Stimulated activated CD4-positive, alpha-beta T cell treated with anti-CD3 and anti-CD28 coated beads, TNF-alpha, amount 100 ng/mL, for 4 hours (primary cell): ENCODE data around the gene ALDH4A1.
"Not testable (repeated sequence)": the region's sequence is repeated elsewhere in the genome, so short reads cannot be mapped to it uniquely, and the experiment has no call there.

Experiments
- DNase-seq, 3 experiments: peaks; one replicate each; pipeline ENCODE4 v3.0.0-alpha.2; 2020; ENCODE audit warnings: low read depth in 3 of 3

The ALDH4A1 gene

GRCh38 chr1:18901147-18901951 is 1.0 kb downstream of the ALDH4A1 start:
- no peak for DNase-seq

DNA sequence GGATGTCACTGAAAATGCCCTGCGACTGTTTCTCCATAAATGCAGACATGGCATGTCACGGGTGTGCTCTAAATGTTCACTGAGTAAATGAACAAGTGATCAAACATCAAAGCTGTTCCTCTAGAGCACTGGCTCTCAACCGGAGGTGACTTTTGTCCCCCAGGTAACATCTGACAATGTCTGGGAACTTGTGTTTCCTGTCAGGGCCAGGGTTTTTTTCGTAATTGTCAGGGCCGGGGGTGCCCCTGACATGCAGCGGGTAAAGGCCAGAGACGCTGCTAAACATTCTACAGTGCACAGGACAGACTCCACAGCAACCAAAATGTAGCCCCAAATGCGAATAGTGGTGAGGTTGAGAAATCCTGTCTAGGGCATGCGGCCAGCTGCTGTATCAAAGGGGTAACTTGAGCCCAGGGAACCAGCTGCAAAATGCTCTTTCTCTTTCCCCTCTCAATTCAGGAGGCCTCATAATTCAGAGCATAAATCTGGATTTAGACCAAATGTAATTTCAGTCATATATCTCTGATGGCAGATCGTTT is 2.0 kb downstream of the ALDH4A1 start:
- DNase-seq: no peak

DNA sequence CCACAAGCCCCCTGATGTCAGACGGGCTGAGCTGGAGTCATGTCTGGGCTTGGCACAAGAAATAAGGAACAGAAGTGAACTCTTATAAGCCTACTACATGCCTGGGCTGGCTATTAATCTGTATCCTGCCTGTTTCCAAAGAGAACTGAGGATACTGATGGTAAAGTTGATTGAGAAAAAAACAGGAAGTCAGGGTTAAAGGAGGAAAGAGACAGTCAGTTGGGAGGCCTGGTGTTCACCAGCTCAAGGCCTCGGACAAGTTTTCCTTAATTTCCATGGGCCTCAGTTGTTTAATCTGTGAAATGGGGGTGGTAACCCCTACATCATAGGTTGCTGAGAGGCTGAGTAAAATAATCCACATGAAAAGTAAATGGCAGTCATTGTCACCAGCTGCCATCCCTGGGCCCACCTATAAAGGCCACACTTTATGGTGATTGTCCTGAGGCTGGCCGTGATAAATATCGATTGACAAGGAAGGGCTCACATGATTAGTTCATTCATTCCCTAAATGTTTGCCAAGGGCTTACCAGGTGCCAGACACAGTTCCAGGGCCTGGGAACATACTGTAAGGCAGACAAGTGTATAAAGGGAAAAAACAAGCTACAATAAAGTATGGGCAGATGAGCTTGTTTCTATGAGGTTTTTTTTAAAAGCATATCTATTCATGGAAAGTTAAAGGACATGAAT is 2.8 kb downstream of the ALDH4A1 start:
- no peak for DNase-seq

GRCh38 chr1:18898567-18898966 is 3.8 kb downstream of the ALDH4A1 start:
- DNase-seq: no peak

DNA sequence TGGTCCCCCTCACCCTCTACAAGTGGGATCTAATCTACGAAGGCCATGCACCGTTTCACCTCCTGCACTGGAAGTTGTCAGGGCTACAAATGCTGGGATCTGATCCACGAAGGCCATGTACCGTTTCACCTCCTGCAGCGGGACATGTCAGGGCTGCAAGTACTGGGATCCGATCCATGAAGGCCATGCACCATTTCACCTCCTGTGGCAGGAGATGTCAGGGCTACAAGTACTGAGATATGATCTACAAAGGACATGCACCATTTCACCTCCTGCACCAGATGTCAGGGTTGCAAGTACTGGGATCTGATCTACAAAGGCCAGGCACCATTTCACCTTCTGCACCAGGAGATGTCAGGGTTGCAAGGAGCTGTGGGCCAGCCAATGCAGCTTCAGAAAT is 7.0 kb downstream of the ALDH4A1 start:
- no peak for DNase-seq

- no peak for DNase-seq
These were observed 9.2 kb downstream of the ALDH4A1 start for GRCh38 chr1:18893120-18893519.

- not testable (repeated sequence) for DNase-seq
These were observed 10.5 kb downstream of the ALDH4A1 start for GRCh38 chr1:18891858-18892257.

GRCh38 chr1:18891426-18891780 is 11.0 kb downstream of the ALDH4A1 start:
- no peak for DNase-seq

DNA sequence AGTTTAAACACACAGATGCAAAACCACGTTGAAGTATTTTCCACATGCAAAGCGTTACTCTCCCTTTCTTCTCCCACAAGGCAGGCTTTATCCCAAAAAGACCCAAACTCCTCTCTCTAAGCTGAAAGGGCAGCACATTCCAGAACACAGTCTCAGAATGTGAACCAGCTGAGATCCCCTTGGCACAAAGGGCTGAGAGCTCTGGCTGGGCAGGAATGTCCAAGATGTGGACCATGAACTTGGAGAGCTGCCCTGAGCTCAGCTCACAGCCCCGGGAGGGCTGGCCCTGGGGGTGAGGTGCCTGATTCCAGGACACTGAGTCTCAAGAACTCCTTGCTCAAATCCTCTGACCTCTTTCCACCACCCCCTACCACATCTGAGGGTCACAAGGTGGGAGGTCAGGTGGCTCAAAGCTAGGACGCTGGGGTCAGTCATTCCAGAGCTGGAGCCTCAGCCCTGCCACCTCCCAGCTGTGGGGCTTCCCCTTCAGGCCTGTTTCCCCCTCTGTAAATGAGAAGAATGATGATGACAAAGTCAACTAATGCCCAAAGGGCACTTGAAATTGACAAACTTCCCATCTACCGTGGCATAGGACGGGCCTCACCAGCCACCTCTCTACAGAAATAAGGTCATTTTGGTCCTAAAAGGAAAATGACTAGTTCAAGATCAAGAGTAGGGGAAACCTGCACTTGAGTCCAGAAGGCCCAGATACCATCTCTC is 11.5 kb downstream of the ALDH4A1 start:
- no peak for DNase-seq

GRCh38 chr1:18886003-18886335 is 16.4 kb downstream of the ALDH4A1 start:
- no peak for DNase-seq

- no peak for DNase-seq
These were observed 16.9 kb downstream of the ALDH4A1 start for GRCh38 chr1:18885311-18886002.

DNA sequence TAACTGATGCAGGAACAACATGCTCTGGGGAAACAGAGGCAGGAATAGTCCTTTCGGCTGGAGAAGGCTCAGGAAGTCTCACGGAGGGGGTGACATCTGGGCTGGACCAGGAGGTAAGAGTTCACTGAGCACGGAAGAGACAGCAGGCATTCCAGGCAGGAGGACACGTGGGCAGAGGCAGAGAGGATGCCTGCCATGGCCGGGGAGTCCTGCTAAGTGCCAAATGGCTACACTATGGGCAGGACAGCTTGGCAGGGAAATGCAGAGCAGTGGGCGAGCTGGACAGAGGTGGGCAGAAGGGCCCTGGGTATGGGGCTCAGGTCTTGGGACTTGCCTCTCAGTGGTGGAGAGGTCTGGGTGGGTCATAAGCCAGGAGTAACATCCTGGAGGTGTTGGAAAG is 17.6 kb downstream of the ALDH4A1 start:
- DNase-seq: no peak

DNA sequence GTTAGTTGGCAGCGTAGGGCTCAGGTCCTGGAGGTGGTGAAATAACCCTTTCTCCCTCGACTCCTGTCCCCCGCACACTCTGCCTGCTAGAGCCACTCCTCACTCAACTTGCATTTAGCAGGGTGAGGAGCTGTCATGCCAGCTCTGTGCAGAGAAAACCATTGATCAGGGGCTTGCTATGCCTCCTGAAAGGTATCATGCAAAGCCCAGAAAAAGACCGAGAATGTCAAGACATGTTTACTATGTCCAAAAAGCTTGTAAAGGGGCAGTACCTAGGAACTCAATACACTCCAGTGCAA is 18.0 kb downstream of the ALDH4A1 start:
- no peak for DNase-seq

DNA sequence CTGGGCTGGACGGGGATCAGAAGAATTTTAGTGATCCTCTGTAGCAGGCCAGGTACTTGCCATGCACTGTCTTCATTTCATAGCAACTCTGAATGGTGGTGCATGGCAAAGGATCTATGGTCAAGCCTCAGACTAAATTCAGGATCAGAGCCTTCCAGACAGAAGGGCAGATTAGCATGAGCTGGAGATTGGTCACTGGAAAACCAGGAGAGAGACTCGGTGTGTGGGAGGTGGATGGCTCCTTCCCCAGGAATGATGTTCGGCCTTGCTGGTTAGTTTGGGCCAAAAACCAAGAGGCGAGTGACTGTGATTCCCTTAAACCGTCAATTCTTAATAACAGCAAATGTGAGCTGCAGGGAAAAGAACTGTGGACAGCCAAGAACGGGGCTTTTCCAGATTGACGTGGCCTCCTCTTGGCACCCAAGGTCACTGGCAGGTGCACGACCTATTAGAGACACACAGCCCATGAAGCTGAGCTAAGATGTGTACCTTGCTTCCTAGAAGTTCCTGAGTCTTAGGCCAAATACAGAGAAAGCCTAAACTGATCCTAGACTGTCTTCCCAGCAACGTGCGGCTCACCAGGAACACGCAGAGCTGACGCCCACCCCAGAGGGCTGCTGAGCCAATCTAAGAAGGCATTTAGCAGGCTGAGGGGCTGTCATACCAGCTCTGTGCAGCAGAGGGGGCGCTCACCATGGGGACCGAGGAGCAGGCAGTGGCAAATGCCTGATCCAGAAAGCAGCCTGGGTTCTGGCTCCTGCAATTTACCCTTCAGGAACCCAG is 18.5 kb downstream of the ALDH4A1 start:
- peak; percentile 50 to 63 (median 55) for DNase-seq

DNA sequence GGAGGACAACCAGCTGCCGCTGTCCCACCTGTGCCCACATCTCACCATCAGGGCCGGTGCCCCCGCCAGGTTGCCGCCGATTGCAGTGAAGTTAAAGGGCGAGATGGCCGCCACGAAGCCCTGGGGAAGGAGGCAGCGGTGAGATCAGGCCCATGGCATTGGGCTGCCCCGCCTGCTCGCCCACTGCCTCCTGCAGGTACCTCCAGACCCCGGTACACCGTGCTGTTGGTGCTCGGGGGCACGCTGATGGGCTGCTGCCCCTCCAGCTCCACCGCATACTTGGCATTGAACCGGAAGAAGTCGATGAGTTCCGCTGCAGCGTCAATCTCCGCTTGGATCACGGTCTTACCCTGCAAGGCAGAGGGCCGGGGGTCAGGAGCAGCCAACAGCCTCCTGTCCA is 19.3 kb downstream of the ALDH4A1 start:
- no peak for DNase-seq

DNA sequence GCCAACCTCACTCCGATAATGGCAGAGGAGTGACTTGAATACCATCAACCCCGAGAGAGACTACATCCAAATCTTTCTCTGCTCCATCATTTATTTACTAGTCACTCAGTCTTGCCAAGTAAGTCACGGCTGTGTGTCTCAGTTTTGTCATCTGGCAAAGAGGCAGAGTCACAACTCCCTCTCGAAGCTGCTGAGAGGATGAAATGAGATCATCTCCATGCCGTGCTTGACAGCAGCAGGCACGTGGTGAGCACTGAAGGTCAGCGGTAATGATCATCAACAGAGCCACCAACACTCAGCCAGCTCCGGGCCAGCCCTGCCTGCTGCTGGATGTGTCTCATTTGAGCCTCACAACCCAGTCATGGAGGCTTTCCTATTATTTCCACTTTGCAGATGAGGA is 19.9 kb downstream of the ALDH4A1 start:
- DNase-seq: no peak

GRCh38 chr1:18881642-18882431 is 20.5 kb downstream of the ALDH4A1 start:
- DNase-seq: no peak

DNA sequence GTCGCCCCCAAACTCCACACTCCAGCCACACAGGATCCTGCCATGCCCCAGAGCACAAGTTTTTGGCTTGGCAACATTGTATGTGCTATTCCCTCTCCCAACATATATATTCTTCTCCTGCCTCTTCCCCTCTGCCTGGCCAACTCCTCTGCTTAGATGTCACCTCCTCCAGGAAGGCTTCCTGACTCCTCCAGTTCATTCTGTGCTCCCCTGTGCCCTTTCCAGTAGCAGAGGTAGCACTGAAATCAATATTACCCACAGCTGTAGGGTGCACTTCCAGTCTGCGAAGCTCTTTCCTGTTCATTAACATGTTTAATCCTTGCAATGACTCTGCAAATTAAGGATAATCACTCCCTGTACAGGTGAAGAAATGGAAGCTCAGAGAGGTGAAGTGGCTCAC is 21.2 kb downstream of the ALDH4A1 start:
- no peak for DNase-seq

- DNase-seq: no peak
These were observed 21.8 kb downstream of the ALDH4A1 start for GRCh38 chr1:18880585-18880984.

DNA sequence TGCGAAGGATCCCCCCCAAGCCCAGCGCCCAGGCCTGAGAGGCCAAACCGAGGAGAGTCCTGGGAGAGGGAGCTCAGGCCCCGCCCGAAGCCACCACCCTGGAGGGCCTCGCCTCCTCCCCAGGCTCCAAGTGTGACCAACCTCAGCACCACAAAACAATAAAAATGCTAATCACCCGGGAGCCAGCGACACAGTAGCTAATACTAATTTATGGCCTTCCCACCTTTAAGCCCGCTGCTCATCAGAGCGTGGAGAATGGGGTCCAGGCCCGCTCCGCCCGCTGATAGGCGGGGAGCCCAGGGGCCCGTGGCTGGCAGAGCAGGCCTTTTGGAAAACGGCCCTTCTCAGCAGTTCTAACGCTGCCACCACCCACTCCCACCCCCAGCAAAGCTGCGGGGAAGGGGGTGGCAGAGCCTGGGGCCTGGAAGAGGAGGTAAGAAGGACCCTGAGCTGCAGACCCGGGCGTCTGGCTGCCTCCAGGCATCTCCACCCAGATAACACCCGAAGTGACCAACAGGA is 22.5 kb downstream of the ALDH4A1 start:
- no peak for DNase-seq
